Inflammatory macrophage (primary cell): ENCODE results near the gene RASGRP3.

ENCODE experiments used
- DNase-seq, 2 donors: peaks; one replicate each; pipeline ENCODE4 v3.0.0-alpha.2; 2020 to 2022

RASGRP3 gene

GRCh38 chr2:33586766-33587165 is 110.3 kb downstream of the RASGRP3 start:
- DNase-seq, result no peak

DNA sequence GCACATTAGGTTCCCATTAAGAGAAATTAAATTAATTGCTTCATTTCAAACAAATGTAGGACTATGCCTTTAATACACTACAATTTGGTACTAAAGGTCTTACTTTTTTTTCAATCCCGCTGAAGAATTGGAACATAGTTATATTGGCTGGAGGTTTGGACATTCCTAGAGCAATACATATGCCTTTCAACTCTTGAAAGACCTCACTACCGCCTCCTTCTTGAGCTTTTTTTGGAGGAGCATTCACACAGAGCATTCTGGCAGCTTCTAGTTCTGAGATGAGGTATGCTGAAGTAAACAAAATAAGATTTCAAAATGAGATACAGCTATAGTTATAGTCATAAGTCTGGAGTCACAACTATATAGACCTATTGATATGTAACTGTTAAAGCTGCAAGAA is 111.8 kb downstream of the RASGRP3 start:
- DNase-seq, result no peak

GRCh38 chr2:33589444-33589843 is 113.0 kb downstream of the RASGRP3 start:
- DNase-seq, result no peak

DNA sequence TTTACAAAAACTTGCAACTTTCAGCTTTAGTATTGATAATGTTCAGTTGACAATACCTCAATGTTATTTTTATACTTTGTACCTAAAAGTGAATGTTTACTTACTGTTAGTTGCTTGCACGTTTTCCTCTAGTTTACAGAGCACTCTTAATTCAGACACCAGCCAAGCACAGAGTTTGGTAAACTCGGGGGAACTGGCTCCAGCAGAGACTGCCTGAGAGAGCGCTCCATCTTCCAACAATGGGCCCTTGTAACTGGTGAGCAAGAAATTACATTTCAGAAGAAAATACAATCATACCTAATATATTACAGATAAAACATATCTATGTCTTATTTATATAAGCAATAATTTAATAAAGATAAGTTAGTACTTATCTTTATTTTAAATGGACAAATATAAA is 118.9 kb downstream of the RASGRP3 start:
- DNase-seq, result no peak

GRCh38 chr2:33597026-33597425 is 120.6 kb downstream of the RASGRP3 start:
- DNase-seq, result no peak

GRCh38 chr2:33598561-33599174 is 122.2 kb downstream of the RASGRP3 start:
- peak; percentile 34 to 49 for DNase-seq

DNA sequence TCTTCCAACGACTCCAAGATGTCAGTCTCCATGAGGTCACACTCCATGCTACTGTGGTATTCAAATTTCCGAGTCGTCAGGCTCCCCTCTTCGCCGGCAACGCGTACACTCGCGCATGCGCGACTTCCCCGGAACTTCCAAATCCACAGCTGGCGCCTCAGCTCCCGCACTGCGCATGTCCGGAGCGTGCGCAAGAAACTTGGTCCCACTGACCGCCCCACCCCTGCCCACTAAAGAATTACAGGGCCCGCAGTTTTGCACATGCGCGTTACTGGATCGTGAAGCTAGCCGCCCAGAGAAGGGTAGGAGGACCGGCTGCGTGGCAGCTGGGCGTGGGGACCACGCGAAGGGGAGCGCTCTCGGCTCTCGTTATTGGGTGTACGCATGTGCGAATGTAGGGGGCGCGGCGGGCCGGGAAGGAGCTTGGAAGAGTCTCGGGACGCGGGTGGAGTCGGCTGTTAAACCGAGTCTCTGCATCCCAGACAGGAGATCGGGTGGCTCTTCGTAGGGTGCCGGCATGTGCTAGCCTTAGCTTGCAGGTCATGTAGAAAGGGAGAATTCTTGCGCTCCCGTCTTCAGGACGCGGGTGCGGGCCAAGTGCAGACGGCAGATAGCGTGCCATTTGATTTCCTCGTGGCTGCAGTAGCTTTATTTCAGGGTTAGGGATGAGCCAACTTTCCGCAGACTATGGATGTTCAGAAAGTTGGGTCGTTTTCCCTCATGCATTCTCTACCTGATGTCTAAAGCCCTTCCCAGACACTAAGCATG is 122.9 kb downstream of the RASGRP3 start, which contains the start of gene FAM98A:
Gene FAM98A, minus strand, starts transcription at position 125 of the 768 bp plus-strand sequence. Its CDS starts 78 bp downstream, at position 47.
- DNase-seq, result peak; percentile 100

- no peak for DNase-seq
These were observed 123.4 kb downstream of the RASGRP3 start for GRCh38 chr2:33599943-33600192.

- DNase-seq, result no peak
These were observed 125.9 kb downstream of the RASGRP3 start for GRCh38 chr2:33602201-33602830.

DNA sequence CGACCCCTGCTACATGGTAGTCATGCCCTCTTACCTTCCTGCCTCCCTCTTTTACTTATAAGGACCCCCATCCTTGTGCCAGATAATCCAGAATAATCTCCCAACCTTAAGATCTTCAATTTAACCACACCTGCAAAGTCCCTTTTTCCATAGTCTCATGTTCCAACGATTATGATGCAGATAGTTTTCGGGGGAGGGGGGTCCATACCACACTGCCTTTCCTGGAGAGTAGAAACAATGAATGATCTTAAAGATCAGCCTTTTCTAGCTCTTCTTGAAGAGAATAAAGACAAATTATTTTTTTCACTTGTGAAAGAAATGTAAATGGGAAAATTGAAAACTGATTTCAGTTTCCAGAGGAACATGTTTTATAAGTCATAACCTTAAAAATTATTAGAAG is 127.0 kb downstream of the RASGRP3 start:
- DNase-seq, result no peak

DNA sequence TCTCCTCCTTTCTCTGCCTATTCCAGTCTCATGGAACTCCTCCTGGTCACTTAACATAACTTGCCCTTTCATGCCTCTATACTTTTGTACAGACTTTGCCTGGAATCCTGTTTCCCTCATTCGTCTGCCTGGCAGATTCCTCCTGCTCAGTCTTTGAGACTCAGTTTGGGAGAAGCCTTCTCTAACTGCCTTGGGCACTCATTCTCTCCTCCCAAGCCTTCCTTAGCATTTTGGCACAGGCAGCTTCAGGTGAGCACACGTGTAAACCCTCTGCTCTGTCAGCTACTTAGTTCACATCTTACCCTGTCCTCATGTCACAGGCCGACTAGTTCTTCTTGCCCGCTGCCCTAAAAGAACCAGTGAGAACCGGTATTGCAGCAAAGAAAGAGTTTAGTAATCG is 128.6 kb downstream of the RASGRP3 start:
- no peak for DNase-seq

- no peak for DNase-seq
These were observed 129.7 kb downstream of the RASGRP3 start for GRCh38 chr2:33606100-33606499.

- no peak for DNase-seq
These were observed 130.2 kb downstream of the RASGRP3 start for GRCh38 chr2:33606622-33607021.

DNA sequence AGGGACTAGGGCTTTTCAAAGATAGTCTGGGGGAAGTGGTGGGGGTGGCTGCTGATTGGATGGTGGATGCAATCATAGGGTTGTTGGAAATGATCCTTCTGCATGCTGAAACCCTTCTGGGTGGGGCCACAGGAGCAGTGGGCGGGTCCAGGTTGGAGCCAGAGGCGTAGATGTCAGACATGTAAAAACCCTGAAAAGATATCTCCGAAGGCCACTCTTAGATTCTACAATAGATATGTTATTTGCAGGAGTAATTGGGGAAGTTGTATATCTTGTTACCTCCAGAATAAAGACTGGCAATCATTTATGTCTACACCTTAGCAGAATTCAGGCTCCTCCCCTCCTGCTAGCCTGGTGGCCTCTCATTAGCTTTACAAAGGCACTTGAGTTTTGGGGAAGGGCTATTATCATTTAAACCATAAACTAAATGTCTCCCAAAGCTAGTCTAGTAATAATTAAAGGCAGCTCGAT is 130.8 kb downstream of the RASGRP3 start:
- DNase-seq, result no peak

DNA sequence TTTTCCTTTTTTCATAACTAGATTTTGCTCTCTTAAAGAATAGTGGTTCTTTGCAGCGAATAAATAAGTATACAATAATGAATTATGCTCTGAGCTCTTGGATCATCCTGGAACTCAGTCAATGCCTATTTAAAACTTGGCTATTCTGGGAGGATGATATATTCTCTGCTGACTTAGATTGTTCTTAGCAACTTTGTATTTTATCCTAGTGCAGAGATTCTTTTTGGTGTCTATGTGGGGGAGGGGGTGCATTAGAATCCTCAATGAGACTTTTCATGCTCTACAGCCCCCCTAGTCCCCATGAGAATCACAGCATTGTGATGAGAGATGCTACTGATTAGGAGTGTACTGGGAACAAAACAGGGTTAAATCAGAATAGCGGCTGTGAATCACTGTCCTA is 131.5 kb downstream of the RASGRP3 start:
- DNase-seq, result no peak

DNA sequence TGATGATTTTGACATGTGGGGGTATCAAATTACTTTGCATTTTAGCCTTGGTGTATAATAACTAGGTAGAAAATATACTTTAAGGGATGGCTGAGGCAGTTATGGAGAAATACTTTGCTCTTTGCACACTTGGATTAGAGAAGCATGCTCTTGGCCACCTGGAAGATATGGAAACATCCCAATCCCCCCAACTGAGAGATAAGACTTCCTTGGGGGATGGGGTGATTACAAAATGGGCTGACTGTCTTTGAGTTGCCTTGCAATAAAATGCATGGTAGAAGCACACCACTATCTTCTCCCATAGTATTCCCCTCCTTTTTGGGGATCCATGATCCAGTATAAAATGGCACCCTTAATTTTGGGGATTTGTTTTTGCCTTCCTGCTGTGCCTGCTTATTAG is 137.7 kb downstream of the RASGRP3 start:
- no peak for DNase-seq
